Stimulated activated CD4-positive, alpha-beta T cell treated with anti-CD3 and anti-CD28 coated beads, TNF-alpha, amount 100 ng/mL, for 4 hours (primary cell): ENCODE measurements around the gene LGMN.

Source experiments
- DNase-seq, 3 experiments: peaks; one replicate each; pipeline ENCODE4 v3.0.0-alpha.2; 2020; ENCODE audit warnings: low read depth in 3 of 3

Gene LGMN

DNA sequence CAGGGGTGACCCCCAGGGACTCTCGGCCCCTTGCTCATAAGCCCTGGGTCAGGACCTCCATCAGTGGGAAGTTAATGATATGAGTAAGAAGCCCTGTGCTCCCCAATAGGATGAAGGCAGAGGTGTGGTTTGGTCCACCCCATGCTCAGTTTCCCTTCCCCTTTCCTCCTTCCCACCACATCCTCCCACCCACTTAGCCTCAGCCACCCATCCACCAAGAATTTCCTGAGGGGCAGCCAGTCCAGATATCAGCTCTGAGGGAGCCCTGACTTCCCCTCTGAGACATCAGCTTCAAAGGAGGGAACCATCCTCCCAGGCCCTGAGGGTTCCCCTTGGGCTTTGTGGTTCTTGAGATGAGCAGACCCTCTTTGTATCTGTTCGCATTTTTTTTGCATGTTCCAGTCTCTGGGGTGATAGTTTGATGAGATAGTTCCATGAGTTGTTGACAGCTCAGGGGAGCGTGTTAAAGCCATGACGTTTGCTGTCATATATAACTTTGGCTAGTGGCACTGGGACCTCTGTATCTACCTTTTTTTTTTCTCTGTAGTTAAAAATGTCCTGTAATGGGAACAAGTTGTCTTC lies 71.2 kb downstream of the LGMN start:
- no peak for DNase-seq

DNA sequence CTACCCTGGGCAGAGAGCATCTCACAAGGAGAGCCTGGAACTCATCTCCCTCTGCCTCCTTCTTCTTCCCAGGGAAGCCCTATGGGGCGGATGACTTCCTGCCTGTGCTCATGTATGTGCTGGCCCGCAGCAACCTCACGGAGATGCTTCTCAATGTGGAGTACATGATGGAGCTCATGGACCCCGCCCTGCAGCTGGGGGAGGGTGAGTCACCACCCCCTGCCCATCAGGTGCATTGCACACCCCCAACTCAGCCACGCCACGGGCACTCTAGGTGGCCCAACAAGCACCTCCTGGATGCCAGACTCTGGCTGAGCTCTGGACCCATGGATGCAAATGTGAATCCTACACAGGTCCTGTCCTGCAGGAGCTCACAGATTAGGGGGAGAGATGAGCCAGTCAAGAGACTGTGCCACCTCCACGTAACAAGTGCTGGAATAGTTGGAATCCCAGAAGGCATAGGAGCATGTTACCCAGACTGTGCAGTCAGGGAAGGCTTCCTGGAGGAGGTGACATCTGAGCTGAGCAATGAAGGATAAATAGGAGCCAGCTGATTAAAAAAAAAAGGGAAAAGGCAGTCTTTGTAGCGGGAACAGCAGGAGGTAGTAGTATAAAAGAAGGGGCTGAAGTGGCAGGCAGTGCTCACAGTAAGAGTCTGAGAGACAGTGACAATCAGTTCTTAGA lies 71.9 kb downstream of the LGMN start:
- no peak for DNase-seq

- no peak for DNase-seq
Measured at GRCh38 chr14:92675976-92676375, 72.5 kb downstream of the LGMN start.

- no peak for DNase-seq
Measured at GRCh38 chr14:92675421-92675820, 73.0 kb downstream of the LGMN start.

GRCh38 chr14:92673601-92674150 lies 74.8 kb downstream of the LGMN start:
- no peak for DNase-seq

DNA sequence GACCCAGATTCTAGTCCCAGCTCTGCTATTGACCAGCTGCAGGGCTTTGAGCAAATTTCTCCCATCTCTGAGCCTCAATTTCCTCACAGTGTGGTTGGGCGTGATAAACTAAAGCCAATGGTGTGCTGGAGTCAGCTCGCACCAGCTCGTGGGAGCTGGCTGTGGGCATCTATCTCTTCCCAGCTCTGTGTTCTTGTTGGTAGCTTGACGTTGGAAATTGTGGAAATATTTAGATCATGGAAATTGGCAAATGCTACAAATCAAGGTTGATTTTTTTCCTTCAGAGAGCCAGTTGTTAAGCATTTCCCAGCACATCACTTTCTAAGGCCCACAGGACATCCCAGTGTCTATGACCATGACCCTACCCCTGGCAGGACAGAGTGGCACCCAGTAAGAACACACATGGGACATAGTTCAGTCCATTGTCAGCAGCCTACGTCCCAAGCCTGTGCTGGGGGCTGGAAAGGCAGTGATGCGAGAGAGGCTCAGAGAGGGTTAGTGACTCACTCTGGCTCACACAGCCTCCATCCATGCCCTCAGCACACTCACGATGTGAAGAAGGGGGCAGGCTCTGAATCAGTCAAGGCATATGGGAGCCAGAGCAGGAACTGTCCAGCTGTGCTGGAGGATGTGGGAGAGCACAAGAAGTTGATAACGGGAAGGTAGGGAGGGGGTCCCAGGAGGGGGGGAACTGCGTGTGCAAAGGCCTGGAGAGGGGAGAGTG lies 77.6 kb downstream of the LGMN start:
- no peak for DNase-seq

- no peak for DNase-seq
Measured at GRCh38 chr14:92670160-92670559, 78.3 kb downstream of the LGMN start.

- no peak for DNase-seq
Measured at GRCh38 chr14:92668276-92668973, 80.0 kb downstream of the LGMN start.

GRCh38 chr14:92666251-92666650 lies 82.2 kb downstream of the LGMN start:
- no peak for DNase-seq

GRCh38 chr14:92665661-92666110 lies 82.7 kb downstream of the LGMN start:
- DNase-seq, result no peak

GRCh38 chr14:92663049-92663448 lies 85.4 kb downstream of the LGMN start:
- no peak for DNase-seq

DNA sequence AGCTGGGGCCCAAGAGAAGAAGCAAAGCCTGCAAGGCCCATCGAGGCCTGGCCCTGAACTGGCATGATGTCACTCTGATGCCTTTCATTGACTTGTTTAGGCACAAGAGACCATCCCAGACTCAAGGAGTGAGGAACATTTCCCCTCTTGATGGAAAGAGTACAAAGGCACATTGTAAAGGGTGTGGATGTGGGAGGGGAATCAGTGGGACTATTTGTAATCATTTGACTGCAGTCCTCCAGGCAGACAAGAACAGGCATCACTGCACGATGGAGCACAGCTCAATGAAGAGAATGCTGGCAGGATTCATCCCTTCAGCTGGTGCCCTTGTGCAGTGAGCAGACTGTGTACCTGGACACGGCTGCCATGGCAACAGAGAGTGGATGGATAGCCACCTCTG lies 87.9 kb downstream of the LGMN start:
- DNase-seq, result no peak

DNA sequence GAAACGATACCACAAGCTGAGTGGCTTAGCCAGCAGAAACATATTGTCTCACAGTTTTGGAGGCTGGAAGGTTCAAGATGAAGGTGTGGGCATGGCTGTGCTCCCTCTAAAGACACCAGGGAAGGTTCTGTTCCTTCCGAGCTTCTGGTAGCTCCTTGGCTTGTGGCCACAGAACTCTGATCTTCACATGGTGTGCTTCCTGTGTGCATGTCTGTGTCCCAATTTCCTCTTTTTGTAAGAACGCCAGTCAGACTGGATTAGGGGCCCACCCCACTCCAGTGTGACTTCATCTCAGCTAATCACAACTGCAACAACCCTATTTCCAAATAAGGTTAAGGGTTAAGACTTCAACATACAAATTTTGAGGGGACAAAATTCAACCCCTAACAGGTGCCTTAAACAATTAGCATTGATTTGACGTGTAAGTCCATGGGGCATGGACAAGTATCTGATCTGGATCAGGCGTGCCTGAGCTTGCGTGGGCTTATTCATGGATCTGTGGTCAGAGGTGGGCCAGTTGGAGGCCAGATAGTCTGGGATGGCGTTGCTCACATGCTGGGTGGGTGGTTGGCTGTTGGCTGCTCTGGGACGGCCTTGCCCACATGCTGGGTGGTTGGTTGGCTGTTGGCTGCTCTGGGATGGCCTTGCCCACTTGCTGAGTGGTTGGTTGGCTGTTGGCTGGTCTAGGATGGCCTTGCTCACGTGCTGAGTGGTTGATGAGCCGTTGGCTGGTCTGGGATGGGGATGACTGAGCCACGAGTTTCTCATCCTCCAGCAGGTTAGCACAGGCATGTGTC lies 88.5 kb downstream of the LGMN start:
- no peak for DNase-seq

GRCh38 chr14:92658684-92659083 lies 89.7 kb downstream of the LGMN start:
- DNase-seq, result no peak

GRCh38 chr14:92658160-92658559 lies 90.3 kb downstream of the LGMN start:
- no peak for DNase-seq

GRCh38 chr14:92657457-92658142 lies 90.8 kb downstream of the LGMN start:
- no peak for DNase-seq

DNA sequence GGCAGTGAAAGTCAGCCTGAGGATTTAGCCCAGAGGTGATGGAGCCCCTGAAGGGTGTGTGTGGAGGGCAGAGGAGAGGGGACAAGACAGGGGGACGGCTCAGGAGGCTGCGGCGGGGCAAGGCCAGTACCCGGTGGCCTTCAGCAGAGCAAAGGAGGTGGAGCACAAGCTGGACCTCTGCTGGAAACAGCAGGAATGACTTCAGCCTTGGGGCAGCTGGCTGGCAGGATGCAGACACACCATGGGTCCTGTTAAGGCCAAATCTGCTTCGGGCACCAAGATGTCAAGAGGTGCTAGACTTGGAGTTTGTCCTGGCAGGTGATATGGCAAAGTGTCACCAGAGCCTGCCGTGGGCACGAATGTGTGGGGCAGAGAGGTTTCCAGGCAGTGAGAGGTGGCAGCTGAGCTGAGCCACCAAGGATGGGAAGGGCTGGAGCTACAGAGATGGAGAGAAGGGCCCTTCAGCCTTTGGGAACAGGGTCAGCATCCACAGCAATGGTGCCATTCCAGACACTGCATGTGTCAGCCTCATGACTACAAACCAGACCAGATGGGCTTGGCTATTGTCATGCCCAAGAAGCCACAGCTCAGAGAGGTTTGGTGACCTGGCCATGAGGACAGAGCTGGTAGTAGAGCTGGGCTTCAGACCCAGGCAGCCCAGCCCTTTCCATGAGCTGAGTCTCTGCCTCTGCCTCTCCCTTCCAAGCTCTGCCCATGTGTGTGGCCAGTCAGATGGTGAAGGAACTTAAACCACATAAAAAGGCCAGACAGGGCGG lies 91.9 kb downstream of the LGMN start:
- no peak for DNase-seq

- no peak for DNase-seq
Measured at GRCh38 chr14:92655419-92656201, 92.8 kb downstream of the LGMN start.

GRCh38 chr14:92654239-92654901 lies 94.1 kb downstream of the LGMN start:
- no peak for DNase-seq
